ENCODE data around the gene CTNNA3. TPM values are rescaled to one million over a fixed set of nuclear protein-coding genes. Genes with fewer than 3 reads are reported as not detected.

Gene CTNNA3
- total and polyA plus RNA-seq, 4 donors = 0.16 to 2.4 (median 1.4) TPM

DNA sequence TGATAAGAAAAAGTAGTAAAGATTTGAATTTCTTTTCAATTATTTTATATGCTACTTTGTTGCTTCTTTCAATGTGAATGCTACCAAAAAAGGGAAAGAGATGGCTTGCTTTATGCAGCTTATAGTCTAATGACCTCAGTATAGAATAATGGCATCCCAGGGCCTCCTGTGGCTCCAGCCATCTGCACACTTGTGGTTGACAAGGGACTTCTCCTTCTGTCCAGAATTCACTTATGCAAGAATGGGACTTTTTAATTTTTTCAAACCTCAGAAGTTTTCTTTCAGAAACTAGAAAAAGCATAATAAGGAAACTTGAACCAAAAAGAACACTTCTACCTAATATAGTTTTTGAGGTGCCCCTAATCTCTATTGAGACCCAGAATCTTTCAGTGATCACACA lies 310.9 kb downstream of the CTNNA3 start:
- H3K36me3 ChIP-seq (ENCODE audit: control insufficient read depth in 4 of 4, insufficient read depth in 3 of 4, low read depth in 1 of 4, low read length in 3 of 4) = no peaks in the 10 kb centered on the region
- no peak for DNase-seq (ENCODE audit: low spot score)
- H3K9ac ChIP-seq (ENCODE audit: low read depth in 1 of 2, low read length in 2 of 2) = no peak overlapping the region
- TF ChIP-seq ATF3 (IDR thresholded peaks at IDR 0.05) = no peak
- TF ChIP-seq YY1 (IDR thresholded peaks at IDR 0.05) = no peak
- no peak for TF ChIP-seq RXRA (IDR thresholded peaks at IDR 0.05)
- TF ChIP-seq, protein P1, sequence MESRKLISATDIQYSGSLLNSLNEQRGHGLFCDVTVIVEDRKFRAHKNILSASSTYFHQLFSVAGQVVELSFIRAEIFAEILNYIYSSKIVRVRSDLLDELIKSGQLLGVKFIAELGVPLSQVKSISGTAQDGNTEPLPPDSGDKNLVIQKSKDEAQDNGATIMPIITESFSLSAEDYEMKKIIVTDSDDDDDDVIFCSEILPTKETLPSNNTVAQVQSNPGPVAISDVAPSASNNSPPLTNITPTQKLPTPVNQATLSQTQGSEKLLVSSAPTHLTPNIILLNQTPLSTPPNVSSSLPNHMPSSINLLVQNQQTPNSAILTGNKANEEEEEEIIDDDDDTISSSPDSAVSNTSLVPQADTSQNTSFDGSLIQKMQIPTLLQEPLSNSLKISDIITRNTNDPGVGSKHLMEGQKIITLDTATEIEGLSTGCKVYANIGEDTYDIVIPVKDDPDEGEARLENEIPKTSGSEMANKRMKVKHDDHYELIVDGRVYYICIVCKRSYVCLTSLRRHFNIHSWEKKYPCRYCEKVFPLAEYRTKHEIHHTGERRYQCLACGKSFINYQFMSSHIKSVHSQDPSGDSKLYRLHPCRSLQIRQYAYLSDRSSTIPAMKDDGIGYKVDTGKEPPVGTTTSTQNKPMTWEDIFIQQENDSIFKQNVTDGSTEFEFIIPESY (IDR thresholded peaks at IDR 0.05) = no peak
- TF ChIP-seq TAF1 (conservative IDR thresholded peaks at IDR 0.05) = no peak
- TF ChIP-seq, protein P2, sequence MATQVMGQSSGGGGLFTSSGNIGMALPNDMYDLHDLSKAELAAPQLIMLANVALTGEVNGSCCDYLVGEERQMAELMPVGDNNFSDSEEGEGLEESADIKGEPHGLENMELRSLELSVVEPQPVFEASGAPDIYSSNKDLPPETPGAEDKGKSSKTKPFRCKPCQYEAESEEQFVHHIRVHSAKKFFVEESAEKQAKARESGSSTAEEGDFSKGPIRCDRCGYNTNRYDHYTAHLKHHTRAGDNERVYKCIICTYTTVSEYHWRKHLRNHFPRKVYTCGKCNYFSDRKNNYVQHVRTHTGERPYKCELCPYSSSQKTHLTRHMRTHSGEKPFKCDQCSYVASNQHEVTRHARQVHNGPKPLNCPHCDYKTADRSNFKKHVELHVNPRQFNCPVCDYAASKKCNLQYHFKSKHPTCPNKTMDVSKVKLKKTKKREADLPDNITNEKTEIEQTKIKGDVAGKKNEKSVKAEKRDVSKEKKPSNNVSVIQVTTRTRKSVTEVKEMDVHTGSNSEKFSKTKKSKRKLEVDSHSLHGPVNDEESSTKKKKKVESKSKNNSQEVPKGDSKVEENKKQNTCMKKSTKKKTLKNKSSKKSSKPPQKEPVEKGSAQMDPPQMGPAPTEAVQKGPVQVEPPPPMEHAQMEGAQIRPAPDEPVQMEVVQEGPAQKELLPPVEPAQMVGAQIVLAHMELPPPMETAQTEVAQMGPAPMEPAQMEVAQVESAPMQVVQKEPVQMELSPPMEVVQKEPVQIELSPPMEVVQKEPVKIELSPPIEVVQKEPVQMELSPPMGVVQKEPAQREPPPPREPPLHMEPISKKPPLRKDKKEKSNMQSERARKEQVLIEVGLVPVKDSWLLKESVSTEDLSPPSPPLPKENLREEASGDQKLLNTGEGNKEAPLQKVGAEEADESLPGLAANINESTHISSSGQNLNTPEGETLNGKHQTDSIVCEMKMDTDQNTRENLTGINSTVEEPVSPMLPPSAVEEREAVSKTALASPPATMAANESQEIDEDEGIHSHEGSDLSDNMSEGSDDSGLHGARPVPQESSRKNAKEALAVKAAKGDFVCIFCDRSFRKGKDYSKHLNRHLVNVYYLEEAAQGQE (IDR thresholded peaks at IDR 0.05) = no peak
- no peak for TF ChIP-seq RAD21 (IDR thresholded peaks at IDR 0.05)
- no peak for TF ChIP-seq CTCF (IDR thresholded peaks at IDR 0.05; ENCODE audit: low read depth, low read length, missing input control)
- no peak for TF ChIP-seq FOXA1 (IDR thresholded peaks at IDR 0.05)
- TF ChIP-seq HNF4A (conservative IDR thresholded peaks at IDR 0.05) = no peak
- TF ChIP-seq NR2F2 (IDR thresholded peaks at IDR 0.05) = no peak
- no peak for TF ChIP-seq FOXA2 (IDR thresholded peaks at IDR 0.05)
- no peak for TF ChIP-seq EGR1 (IDR thresholded peaks at IDR 0.05; ENCODE audit: low read depth in 2 of 2)
- TF ChIP-seq SP1 (IDR thresholded peaks at IDR 0.05) = no peak
- no peak for TF ChIP-seq GABPA (IDR thresholded peaks at IDR 0.05 in 1 of 2, conservative IDR thresholded peaks at IDR 0.05 in 1 of 2)
- no peak for TF ChIP-seq JUND (IDR thresholded peaks at IDR 0.05)
- TF ChIP-seq HNF4G (IDR thresholded peaks at IDR 0.05) = no peak
- no peak for TF ChIP-seq MAX (IDR thresholded peaks at IDR 0.05)
- H3K27me3 ChIP-seq (ENCODE audit: control insufficient read depth in 4 of 4, insufficient read depth in 4 of 4, low read length in 3 of 4) = no peaks in the 10 kb centered on the region
- no peaks in the 10 kb centered on the region for H3K9me3 ChIP-seq (ENCODE audit: control insufficient read depth in 4 of 4, low read length in 3 of 4)
- no peak overlapping the region for H3K4me3 ChIP-seq (ENCODE audit: low read depth in 1 of 3, low read length in 3 of 3)
- H3K4me1 ChIP-seq (ENCODE audit: control insufficient read depth in 4 of 4, insufficient read depth in 4 of 4, low read length in 3 of 4) = no peaks in the 10 kb centered on the region
- H3K27ac ChIP-seq (ENCODE audit: low read depth in 1 of 2, low read length in 2 of 2) = no peak overlapping the region
